HepG2 (cell line): ENCODE data around the gene HSD11B1. TPM values are rescaled to one million over a fixed set of nuclear protein-coding genes. Genes with fewer than 3 reads are reported as not detected.

Source experiments
- ATAC-seq: fragments of 200-7000 bp; cut with Tn5 transposase; 3 replicates; pipeline ENCODE4 v1.9.1; 2020; ENCODE audit warnings: mild to moderate bottlenecking, moderate library complexity
- BruUV-seq: library from RNA; stranded (reverse); fragments of 400-500 nt; replicated peaks from 2 replicates; lab custom pipeline; 2021; lab: Mats Ljungman, UMichigan
- CTCF ChIA-PET: fragments of 300-600 bp; formaldehyde crosslinking; extraction: SDS; loops from one replicate; lab custom pipeline; 2021; ENCODE audit warnings: low total read pairs, inconsistent platforms, low intra/inter-chr PET ratio; lab: Yijun Ruan, JAX
- POLR2A ChIA-PET: fragments of 350-600 bp; sonication (Branson Sonifier 250); formaldehyde crosslinking; loops from one replicate; lab custom pipeline; 2020; ENCODE audit warnings: antibody characterized with exemption, inconsistent platforms; lab: Yijun Ruan, JAX
- DNase-seq: peaks from one replicate; pipeline ENCODE4 v3.0.0-alpha.2; 2015; ENCODE audit warnings: low spot score
- FAIRE-seq: peaks from 3 replicates; lab custom pipeline; 2011; peaks lifted over from hg19 to GRCh38; lab: Jason Lieb, UNC
- H2AFZ ChIP-seq: one replicate; pipeline ENCODE4 v1.6.1; 2011; ENCODE audit warnings: low read length, inconsistent platforms
- H3K27ac ChIP-seq: fragments of 300-600 bp; 3 replicates; pipeline ENCODE4 v1.8.0; 2011; ENCODE audit warnings: mixed run types, mild to moderate bottlenecking, mixed read lengths, low read length, inconsistent platforms; ENCODE audit not compliant: insufficient read depth; ENCODE audit errors: extremely low read length
- H3K27me3 ChIP-seq, 2 experiments: fragments of 200-600 bp in 1 of 2; 2 replicates in 1 of 2; 3 replicates in 1 of 2; pipeline versions ENCODE4 v1.6.0 to v1.8.0; 2011; ENCODE audit warnings: low read length in 2 of 2, mild to moderate bottlenecking in 2 of 2, moderate library complexity in 2 of 2, inconsistent platforms in 1 of 2; ENCODE audit not compliant: insufficient read depth in 2 of 2, control insufficient read depth in 1 of 2
- H3K36me3 ChIP-seq, 2 experiments: fragments of 200-600 bp in 1 of 2; replicated peaks in 1 of 2; 2 replicates in 1 of 2; 3 replicates in 1 of 2; pipeline versions ENCODE4 v1.5.1 to v1.8.0; 2011; ENCODE audit warnings: low read length in 2 of 2, inconsistent platforms in 1 of 2; ENCODE audit not compliant: insufficient read depth in 2 of 2, control insufficient read depth in 1 of 2
- H3K4me1 ChIP-seq: 2 replicates; pipeline ENCODE4 v1.5.1; 2012; ENCODE audit warnings: low read length, inconsistent platforms; ENCODE audit not compliant: insufficient read depth
- H3K4me2 ChIP-seq: 2 replicates; pipeline ENCODE4 v1.6.0; 2011; ENCODE audit warnings: low read depth, low read length, inconsistent platforms
- H3K4me3 ChIP-seq, 3 experiments: fragments of 200-600 bp in 1 of 3; sonication (generic), shearing (Covaris generic) in 1 of 3; replicated peaks in 1 of 3; 2 replicates each; pipeline ENCODE4 v1.5.1; 2011 to 2016; ENCODE audit warnings: low read length in 3 of 3, inconsistent platforms in 2 of 3, low read depth in 2 of 3, mild to moderate bottlenecking in 2 of 3, control low read depth in 1 of 3, mixed read lengths in 1 of 3; ENCODE audit not compliant: insufficient read depth in 1 of 3
- H3K79me2 ChIP-seq: one replicate; pipeline ENCODE4 v1.6.1; 2011; ENCODE audit warnings: low read length, inconsistent platforms; ENCODE audit not compliant: insufficient read depth
- H3K9ac ChIP-seq: 2 replicates; pipeline ENCODE4 v1.6.0; 2011; ENCODE audit warnings: mild to moderate bottlenecking, low read depth, low read length, inconsistent platforms; ENCODE audit not compliant: insufficient read depth
- H3K9me3 ChIP-seq: 2 replicates; pipeline ENCODE4 v1.5.1; 2012; ENCODE audit warnings: mild to moderate bottlenecking, low read length
- H4K20me1 ChIP-seq: 2 replicates; pipeline ENCODE4 v1.6.0; 2011; ENCODE audit warnings: inconsistent platforms, mild to moderate bottlenecking, low read length, moderate library complexity; ENCODE audit not compliant: insufficient read depth
- ATAD3A ChIP-seq: sonication (generic); formaldehyde crosslinking; IDR thresholded peaks from 2 replicates; pipeline ENCODE4 v1.4.0; 2020; ENCODE audit warnings: missing genetic modification reagents
- ATF2 ChIP-seq: sonication (generic); formaldehyde crosslinking; IDR thresholded peaks from 2 replicates; pipeline ENCODE4 v1.4.0; 2020; ENCODE audit warnings: missing genetic modification reagents
- DMAP1 ChIP-seq: IDR thresholded peaks from 2 replicates; pipeline ENCODE4 v1.6.1; 2016
- KDM2A ChIP-seq: sonication (generic); formaldehyde crosslinking; IDR thresholded peaks from 2 replicates; pipeline ENCODE4 v1.4.0; 2020; ENCODE audit warnings: low read depth, missing genetic modification reagents, borderline replicate concordance
- MLXIP ChIP-seq: sonication (generic); formaldehyde crosslinking; IDR thresholded peaks from 2 replicates; pipeline ENCODE4 v1.9.0; 2021; ENCODE audit warnings: missing genetic modification reagents, borderline replicate concordance
- RCOR2 ChIP-seq: IDR thresholded peaks from 2 replicates; pipeline ENCODE4 v1.6.1; 2016; ENCODE audit warnings: missing biosample characterization, missing genetic modification reagents
- TARDBP ChIP-seq: sonication (generic); formaldehyde crosslinking; IDR thresholded peaks from 2 replicates; pipeline ENCODE4 v1.8.0; 2022; ENCODE audit warnings: mild to moderate bottlenecking, missing genetic modification reagents
- TBL1XR1 ChIP-seq: fragments of 150-350 bp; IDR thresholded peaks from 2 replicates; pipeline ENCODE4 v1.6.1; 2014; ENCODE audit warnings: borderline replicate concordance, low read length; ENCODE audit not compliant: partially characterized antibody
- WIZ ChIP-seq: sonication (generic); formaldehyde crosslinking; IDR thresholded peaks from 2 replicates; pipeline ENCODE4 v1.5.1; 2020; ENCODE audit warnings: mild to moderate bottlenecking, missing genetic modification reagents
- ZNF234 ChIP-seq: sonication (generic); formaldehyde crosslinking; conservative IDR thresholded peaks from 2 replicates; pipeline ENCODE4 v1.5.1; 2020; ENCODE audit warnings: mild to moderate bottlenecking, missing genetic modification reagents
- ZNF281 ChIP-seq: sonication (generic); formaldehyde crosslinking; IDR thresholded peaks from 2 replicates; pipeline ENCODE4 v1.4.0; 2020; ENCODE audit warnings: missing genetic modification reagents, borderline replicate concordance
- WGBS: methylation state at CpG from one replicate; pipeline ENCODE4 v1.1.6; 2017; ENCODE audit warnings: low lambda C conversion rate; 5-methylcytosine and 5-hydroxymethylcytosine counted together
- in situ Hi-C: cut with HindIII; loops from 2 replicates; pipeline ENCODE4 v1.10.0; 2017; ENCODE audit warnings: low pct_unique_long_range_greater_than_20kb; ENCODE audit not compliant: extremely low pct_ligation_motif_present
- intact Hi-C: fragments of 100-400 bp; cut with micrococcal nuclease; formaldehyde crosslinking; loops from one replicate; pipeline ENCODE4 v1.10.0; 2022; ENCODE audit not compliant: unreplicated experiment
- polyA plus RNA-seq, 8 experiments: library from polyadenylated mRNA; depleted of rRNA in 3 of 8; stranded (reverse) in 7 of 8; unstranded in 1 of 8; fragments of >200 nt; fragmentation: Illumina TruSeq in 4 of 8; extraction: Trizol in 4 of 8; gene quantifications; 2 replicates each; pipeline versions ENCODE4 v1.2.1 to v1.2.3, GENCODE V29; 2011 to 2016; ENCODE audit warnings: low read depth in 4 of 8, missing spikeins in 1 of 8, mixed read lengths in 1 of 8; ENCODE audit not compliant: insufficient read depth in 1 of 8
- total RNA-seq, 5 experiments: library from RNA; depleted of rRNA; stranded (reverse); fragments of >200 nt; fragmentation: Illumina TruSeq; extraction: Trizol; gene quantifications; 2 replicates each; pipeline ENCODE4 v1.2.3, GENCODE V29; 2016; ENCODE audit warnings: low read depth in 1 of 5
- TF ChIP-seq, protein P1 (sequence below), 2 experiments: fragments of 450-650 bp in 1 of 2; sonication (generic) in 1 of 2; formaldehyde crosslinking; IDR thresholded peaks; 2 replicates each; pipeline versions ENCODE4 v1.5.0 to v1.8.0; 2020 to 2022; ENCODE audit warnings: mild to moderate bottlenecking in 1 of 2, missing genetic modification reagents in 1 of 2

The HSD11B1 gene
- total and polyA plus RNA-seq, 2 of the 13 experiments (the other 11 are each of a cell fraction or from before 2014, with no cell fraction given): not detected

DNA sequence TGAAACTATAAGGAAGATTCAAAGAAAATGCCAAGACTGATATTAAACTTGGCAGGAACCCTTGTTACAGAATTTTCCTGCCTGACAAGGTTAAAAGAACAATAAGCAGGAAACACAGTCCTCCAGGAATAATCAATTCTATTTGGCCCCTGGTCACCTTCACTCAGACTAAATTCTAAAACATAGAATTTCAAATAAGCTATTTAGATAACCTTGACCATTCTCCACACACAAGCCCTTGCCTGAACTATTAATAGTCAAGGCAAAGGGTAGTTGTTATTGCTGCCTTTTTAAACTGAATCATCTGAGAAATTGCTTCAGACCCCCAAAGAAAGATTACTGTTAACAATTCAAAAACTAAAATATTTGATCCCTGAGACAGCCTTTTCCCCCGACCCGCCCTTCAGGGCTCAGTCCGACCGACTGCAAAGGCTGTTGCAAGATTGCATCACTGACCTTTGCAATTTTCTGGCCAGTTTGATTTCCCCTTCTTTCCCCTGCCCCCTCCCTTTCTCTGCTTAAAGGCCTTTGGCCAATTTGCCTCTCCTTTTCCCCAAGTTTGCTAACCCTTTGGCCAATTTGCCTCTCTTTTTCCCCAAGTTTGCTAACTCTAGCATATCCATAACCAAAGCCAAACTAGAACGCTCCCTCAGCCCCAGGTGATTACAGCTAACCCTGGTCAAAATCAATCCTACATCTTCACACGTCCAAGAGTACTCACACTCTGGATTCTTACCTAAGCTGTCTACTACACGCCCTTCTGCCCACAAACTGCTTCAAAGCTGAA is 30.8 kb upstream of the HSD11B1 start (continued):
- TF ChIP-seq, protein P1, sequence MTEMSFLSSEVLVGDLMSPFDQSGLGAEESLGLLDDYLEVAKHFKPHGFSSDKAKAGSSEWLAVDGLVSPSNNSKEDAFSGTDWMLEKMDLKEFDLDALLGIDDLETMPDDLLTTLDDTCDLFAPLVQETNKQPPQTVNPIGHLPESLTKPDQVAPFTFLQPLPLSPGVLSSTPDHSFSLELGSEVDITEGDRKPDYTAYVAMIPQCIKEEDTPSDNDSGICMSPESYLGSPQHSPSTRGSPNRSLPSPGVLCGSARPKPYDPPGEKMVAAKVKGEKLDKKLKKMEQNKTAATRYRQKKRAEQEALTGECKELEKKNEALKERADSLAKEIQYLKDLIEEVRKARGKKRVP (CRISPR knock-in tag; IDR thresholded peaks at IDR 0.05): peak in 1 of 2 experiments; percentile 96; a peak in 2 of 4 replicates
- peak; percentile 88 for TF ChIP-seq TBL1XR1
- TF ChIP-seq ATF2: 0 out of 2 replicates have a peak, but pooled peaks have one; percentile 14

- Histone ChIP-seq H3K9me3 (no peaks in the 10 kb centered on the region), H3K4me3 (peak within 1 kb of the TSS in 1 of 3 experiments; percentile 45; a peak in 1 of 6 replicates), H3K36me3 (no peaks in the 10 kb centered on the region), H3K4me2 (peak within 1 kb of the TSS; percentile 59), H3K79me2 (no peaks in the 10 kb centered on the region), H2AFZ (no peak within 1 kb of the TSS), H3K27me3 (peaks cover 9 to 41% of the 10 kb centered on the region in 2 experiments; a peak in 3 of 5 replicates), H3K27ac (no peak within 1 kb of the TSS), H4K20me1 (no peaks in the 10 kb centered on the region), H3K9ac (no peak within 1 kb of the TSS), H3K4me1 (peaks cover 31% of the 10 kb centered on the region)
- intact Hi-C loops: no loop called here
- in situ Hi-C loops: no loop called here
- CTCF ChIA-PET: no interaction called here
- POLR2A ChIA-PET: no interaction called here
- peak; percentile 78 for ATAC-seq
- no peak for DNase-seq
- no peak for FAIRE-seq
- no TSS peak for BruUV-seq
- WGBS: 41% methylated on average over 8 of the region's 47 CpGs
- no peak for TF ChIP-seq TARDBP (CRISPR knock-in tag)
- TF ChIP-seq KDM2A (CRISPR knock-in tag): no peak
- no peak for TF ChIP-seq DMAP1 (CRISPR knock-in tag)
- no peak for TF ChIP-seq ZNF234 (CRISPR knock-in tag)
- TF ChIP-seq WIZ (CRISPR knock-in tag): no peak
- TF ChIP-seq ZNF281 (CRISPR knock-in tag): no peak
- no peak for TF ChIP-seq ATAD3A
- no peak for TF ChIP-seq RCOR2 (CRISPR knock-in tag)
- TF ChIP-seq MLXIP (CRISPR knock-in tag): peak; percentile 86
These were observed 29.6 kb upstream of the HSD11B1 start, which contains the start of gene G0S2 for GRCh38 chr1:209674957-209675564. TSS of gene G0S2 (plus strand) at chr1:209675412. CDS start at chr1:209675685, 273 bp downstream.
